Heart left ventricle (tissue), 16 donors: ENCODE measurements around the gene TNKS1BP1. TPM values are rescaled to one million over a fixed set of nuclear protein-coding genes. Genes with fewer than 3 reads are reported as not detected.

ENCODE experiments used
- ATAC-seq, 4 donors: fragments of 200-7000 bp; cut with Tn5 transposase; one replicate each; pipeline ENCODE4 v1.9.1; 2020 to 2022; ENCODE audit warnings: moderate library complexity in 4 of 4, mild to moderate bottlenecking in 3 of 4, moderate number of reproducible peaks in 1 of 4
- DNase-seq, 5 donors: peaks; one replicate each; pipeline ENCODE4 v3.0.0-alpha.2; 2020
- H3K27ac ChIP-seq, 12 donors: fragments of 200-600 bp; sonication (generic) in 4 of 12; one replicate each; pipeline versions ENCODE4 v1.5.0 to v1.8.0; 2016 to 2022; ENCODE audit warnings: mild to moderate bottlenecking in 2 of 12
- H3K27me3 ChIP-seq, 9 donors: fragments of 200-600 bp; sonication (generic) in 2 of 9; one replicate each; pipeline versions ENCODE4 v1.5.1 to v1.8.0; 2016 to 2022; ENCODE audit warnings: mild to moderate bottlenecking in 3 of 9
- H3K36me3 ChIP-seq, 9 donors: fragments of 200-600 bp; sonication (generic) in 2 of 9; one replicate each; pipeline versions ENCODE4 v1.5.0 to v1.8.0; 2018 to 2022; ENCODE audit warnings: mild to moderate bottlenecking in 2 of 9
- H3K4me1 ChIP-seq, 12 donors: fragments of 200-600 bp; sonication (generic) in 4 of 12; one replicate each; pipeline versions ENCODE4 v1.5.0 to v1.8.0; 2016 to 2022; ENCODE audit warnings: mild to moderate bottlenecking in 3 of 12
- H3K4me3 ChIP-seq, 12 donors: fragments of 200-600 bp; sonication (generic) in 4 of 12; one replicate each; pipeline versions ENCODE4 v1.5.0 to v1.8.0; 2017 to 2022; ENCODE audit warnings: mild to moderate bottlenecking in 9 of 12, moderate library complexity in 4 of 12
- H3K9me3 ChIP-seq, 12 donors: fragments of 200-600 bp; sonication (generic) in 4 of 12; one replicate each; pipeline versions ENCODE4 v1.5.0 to v1.8.0; 2016 to 2022; ENCODE audit warnings: mild to moderate bottlenecking in 1 of 12
- CTCF ChIP-seq, 12 donors: fragments of 200-600 bp; sonication (generic) in 4 of 12; IDR thresholded peaks; one replicate each; pipeline versions ENCODE4 v1.5.0 to v1.8.0; 2018 to 2022; ENCODE audit warnings: antibody characterized with exemption in 12 of 12, mild to moderate bottlenecking in 5 of 12
- POLR2A ChIP-seq, 2 donors: fragments of 450-650 bp; IDR thresholded peaks; one replicate each; pipeline ENCODE4 v1.6.1; 2017; ENCODE audit warnings: antibody characterized with exemption in 2 of 2, mild to moderate bottlenecking in 2 of 2, moderate library complexity in 2 of 2
- WGBS, 4 donors: extraction: QIAGEN DNeasy Blood & Tissue Kit in 2 of 4; methylation state at CpG; one replicate each; pipeline versions ENCODE4 v1.1.5 to v1.1.7; 2013 to 2018; 5-methylcytosine and 5-hydroxymethylcytosine counted together
- intact Hi-C, 10 donors: fragments of 100-400 bp; cut with DNase I; formaldehyde crosslinking; loops; one replicate each; pipeline versions ENCODE4 v1.11.1 to v1.14.2; 2022
- polyA plus RNA-seq, 2 donors: library from polyadenylated mRNA; stranded (reverse); fragments of 200-250 nt; gene quantifications; one replicate each; pipeline ENCODE4 v1.2.3, GENCODE V29; 2013
- total RNA-seq, 9 donors: library from RNA; depleted of rRNA in 2 of 9; stranded (reverse); fragments of >200 nt in 2 of 9; fragmentation: NEBNext Ultra II Directional in 3 of 9; extraction: Animal tissue kit (Norgen Biotek cat#: 25700) in 3 of 9; gene quantifications; one replicate each; pipeline versions ENCODE4 v1.1.0 to v1.2.4, GENCODE V29; 2016 to 2023
- donor health status: ischemic (EF 13 %, LVEDD 7.1; RV severe dilation, severe dysfunction).
- donor health status: healthy with polysubstance abuse.
- donor health status: DM: no; HTN: yes; CAD: no.
- donor health status: DM: no; HTN: no; CAD: no.
- donor health status: ischemic (EF 25% LVEDD 6.9; RV normal size, moderate dysfunction).
- donor health status: ischemic (EF 25% LVEDD 5.7; RV mildly dilated, moderate dysfunction).
- donor health status: healthy.
- donor health status: DM: yes; HTN: yes; CAD: no.
- donor health status: ischemic (EF 35%, LVEDD 5.7; RV mildly dilated, moderate dysfunction).
- donor health status: nonischemic (EF 11% LVEDD 7.7; RV severe dilation, severe dysfunction).
- donor health status: DM: yes; HTN: yes; CAD: no.
- donor health status: PGD.
- donor health status: ischemic (EF 29% LVEDD 5.4; RV normal size, mild dysfunction).
- donor health status: nonischemic (EF 23%, LVEDD 6.1; RV moderate dilation, normal function).

The TNKS1BP1 gene
- total and polyA plus RNA-seq, 11 donors = 25.3 to 68.3 (median 34.2) TPM

- 82 to 87% (median 86%) methylated on average over 7 of the region's 7 CpGs for WGBS, 4 donors
Measured at GRCh38 chr11:57263351-57263750, 61.4 kb downstream of the TNKS1BP1 start.

DNA sequence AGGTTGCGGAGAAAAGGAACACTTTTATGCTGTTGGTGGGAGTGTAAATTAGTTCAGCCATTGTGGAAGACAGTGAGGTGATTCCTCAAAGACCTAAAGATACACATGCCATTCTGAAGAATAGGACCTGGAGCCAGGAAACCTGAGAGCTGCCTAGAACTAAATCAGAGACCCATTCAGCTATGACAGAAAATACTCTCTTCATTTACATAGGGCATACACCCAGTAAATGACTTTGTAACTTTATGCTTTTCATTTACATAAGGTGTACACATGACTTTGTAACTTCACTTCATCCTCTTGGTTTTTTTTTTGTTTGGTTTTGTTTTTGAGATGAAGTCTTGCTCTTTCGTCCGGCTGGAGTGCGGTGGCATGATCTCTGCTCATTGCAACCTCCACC, 62.6 kb downstream of the TNKS1BP1 start:
- Histone ChIP-seq H3K9me3 (peaks cover 0 to 23% (median 2%) of the 10 kb centered on the region in 12 donors), H3K27me3 (no peaks in the 10 kb centered on the region), H3K4me3 (no peak overlapping the region), H3K4me1 (no peaks in the 10 kb centered on the region), H3K27ac (no peak overlapping the region), H3K36me3 (no peaks in the 10 kb centered on the region)
- no peak for TF ChIP-seq CTCF (IDR thresholded peaks at IDR 0.05)
- TF ChIP-seq POLR2A (IDR thresholded peaks at IDR 0.05) = no peak
- ATAC-seq = no peak
- 68 to 73% (median 71%) methylated on average over 4 of the region's 4 CpGs for WGBS, 4 donors
- DNase-seq = no peak
- intact Hi-C loops = loop anchor here in 1 of 10 donors (10.0 kb wide), 1 partner anchor 57 kb away; no protein-coding TSS in a partner anchor

More at GRCh38 chr11:57263351-57263750, 61.4 kb downstream of the TNKS1BP1 start:
- TF ChIP-seq CTCF (IDR thresholded peaks at IDR 0.05) = no peak
- TF ChIP-seq POLR2A (IDR thresholded peaks at IDR 0.05) = no peak
- DNase-seq = no peak
- H3K36me3 ChIP-seq = no peaks in the 10 kb centered on the region
- intact Hi-C loops = loop anchor here in 1 of 10 donors (10.0 kb wide), 1 partner anchor 59 kb away; no protein-coding TSS in a partner anchor
- ATAC-seq = no peak
- H3K27ac ChIP-seq = no peak overlapping the region
- H3K27me3 ChIP-seq = no peaks in the 10 kb centered on the region
- peaks cover 0 to 15% (median 0%) of the 10 kb centered on the region in 12 donors for H3K9me3 ChIP-seq
- no peaks in the 10 kb centered on the region for H3K4me1 ChIP-seq
- H3K4me3 ChIP-seq = no peak overlapping the region

GRCh38 chr11:57260937-57261783, 63.6 kb downstream of the TNKS1BP1 start:
- no peak overlapping the region for H3K27ac ChIP-seq
- intact Hi-C loops = loop anchor here in 1 of 10 donors (10.0 kb wide), 1 partner anchor 56 kb away; no protein-coding TSS in a partner anchor
- no peaks in the 10 kb centered on the region for H3K4me1 ChIP-seq
- peaks cover 0 to 26% (median 9%) of the 10 kb centered on the region in 12 donors for H3K9me3 ChIP-seq
- no peak for ATAC-seq
- no peak for DNase-seq
- 57 to 69% (median 62%) methylated on average over 5 of the region's 5 CpGs for WGBS, 4 donors
- no peaks in the 10 kb centered on the region for H3K36me3 ChIP-seq
- TF ChIP-seq CTCF (IDR thresholded peaks at IDR 0.05) (no peak), POLR2A (IDR thresholded peaks at IDR 0.05) (no peak)
- H3K27me3 ChIP-seq = no peaks in the 10 kb centered on the region
- no peak overlapping the region for H3K4me3 ChIP-seq

DNA sequence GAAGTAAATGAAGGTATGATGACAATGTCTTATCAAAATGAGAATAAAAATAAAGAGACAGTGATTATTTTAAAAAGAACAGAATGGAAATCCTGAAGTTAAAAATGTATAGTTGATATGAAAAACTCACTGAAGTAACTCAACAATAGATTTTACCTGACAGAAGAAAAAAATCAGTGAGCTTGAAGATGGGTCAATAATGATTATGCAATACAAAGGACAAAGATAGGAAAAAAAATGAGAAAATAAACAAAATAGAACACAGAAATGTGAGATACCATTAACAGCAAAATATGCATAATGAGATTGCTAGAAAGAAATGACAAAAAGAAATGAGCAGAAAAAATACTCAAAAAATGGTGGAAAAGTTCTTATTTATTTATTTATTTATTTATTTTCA, 68.6 kb downstream of the TNKS1BP1 start:
- DNase-seq = no peak
- intact Hi-C loops = no loop called here
- H3K27me3 ChIP-seq = peaks cover 0 to 4% (median 0%) of the 10 kb centered on the region in 9 donors
- no peaks in the 10 kb centered on the region for H3K36me3 ChIP-seq
- peaks cover 0 to 8% (median 0%) of the 10 kb centered on the region in 12 donors for H3K4me1 ChIP-seq
- no peak for ATAC-seq
- peaks cover 0 to 18% (median 8%) of the 10 kb centered on the region in 12 donors for H3K9me3 ChIP-seq
- TF ChIP-seq CTCF (IDR thresholded peaks at IDR 0.05) (no peak), POLR2A (IDR thresholded peaks at IDR 0.05) (no peak)
- H3K27ac ChIP-seq = no peak overlapping the region
- H3K4me3 ChIP-seq = no peak overlapping the region
